HG03460 (cell line): ENCODE data around the gene RPUSD1.

Source experiments
- ATAC-seq: cut with Tn5 transposase; IDR thresholded peaks from one replicate; pipeline ENCODE4 v1.9.1; 2021; ENCODE audit not compliant: unreplicated experiment

Gene RPUSD1

DNA sequence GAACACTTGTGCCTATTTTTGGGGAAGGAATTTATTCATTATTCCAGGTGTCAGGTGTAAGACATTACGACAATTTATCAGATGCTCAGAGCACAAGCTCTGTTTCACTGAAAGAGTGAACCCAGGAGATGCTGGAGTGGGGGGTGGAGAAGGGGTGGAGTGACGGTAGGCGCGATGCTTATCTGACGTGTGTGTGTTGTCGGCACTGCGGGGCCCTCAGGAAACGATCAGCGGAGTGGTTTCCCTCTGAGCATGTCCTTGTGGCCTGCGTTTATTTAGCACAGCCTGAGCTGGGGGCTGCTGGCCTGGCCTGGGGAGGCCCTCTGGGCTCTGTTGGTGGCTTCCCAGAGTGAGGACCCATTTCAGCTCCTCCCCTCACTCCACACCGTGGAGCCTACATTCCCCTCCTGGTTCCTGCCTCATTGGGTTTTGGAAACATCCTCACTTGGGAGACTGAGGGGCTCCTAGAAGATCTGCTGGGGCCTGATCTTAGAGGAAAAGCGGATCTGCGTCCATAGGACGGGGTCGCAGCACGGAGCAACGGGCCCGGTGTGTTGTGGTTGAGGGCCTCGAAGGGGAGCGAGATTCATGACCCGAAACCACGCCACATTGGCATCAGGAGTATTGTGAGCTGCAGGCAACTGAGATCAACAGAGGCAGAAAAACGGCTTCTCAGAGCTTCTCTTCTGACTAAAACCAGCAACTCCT, 31.3 kb upstream of the RPUSD1 start:
- ATAC-seq, result no peak

DNA sequence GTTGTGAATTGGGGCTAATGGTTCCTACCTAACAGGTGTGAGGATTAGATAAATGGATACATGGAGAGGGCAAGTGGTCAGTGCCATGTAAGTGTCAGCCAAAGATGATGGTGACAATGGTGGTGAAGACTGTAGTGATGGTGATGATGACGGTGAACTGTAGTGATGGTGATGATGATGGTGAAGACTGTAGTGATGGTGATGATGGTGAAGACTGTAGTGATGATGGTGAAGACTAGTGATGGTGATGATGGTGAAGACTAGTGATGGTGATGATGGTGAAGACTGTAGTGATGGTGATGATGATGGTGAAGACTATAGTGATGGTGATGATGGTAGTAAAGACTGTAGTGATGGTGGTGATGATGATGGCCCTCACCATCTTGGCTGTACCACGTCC, 30.4 kb upstream of the RPUSD1 start:
- no peak for ATAC-seq

DNA sequence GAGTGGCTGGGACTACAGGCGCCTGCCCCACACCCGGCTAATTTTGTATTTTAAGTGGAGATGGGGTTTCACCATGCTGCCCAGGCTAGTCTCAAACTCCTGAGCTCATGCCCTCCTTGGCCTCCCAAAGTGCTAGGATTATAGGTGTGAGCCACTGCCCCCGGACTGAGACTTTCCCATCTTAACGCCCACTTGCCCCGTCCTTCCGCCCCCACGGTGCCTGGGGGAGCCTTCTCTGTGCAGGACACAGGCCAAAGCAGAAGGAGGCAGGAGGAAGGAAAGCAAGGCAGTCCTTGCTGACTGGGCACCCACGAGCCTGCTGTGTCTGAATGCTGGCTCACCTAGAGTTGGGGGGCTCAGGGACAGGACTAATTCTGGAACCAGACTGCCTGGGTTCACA, 30.0 kb upstream of the RPUSD1 start:
- no peak for ATAC-seq

DNA sequence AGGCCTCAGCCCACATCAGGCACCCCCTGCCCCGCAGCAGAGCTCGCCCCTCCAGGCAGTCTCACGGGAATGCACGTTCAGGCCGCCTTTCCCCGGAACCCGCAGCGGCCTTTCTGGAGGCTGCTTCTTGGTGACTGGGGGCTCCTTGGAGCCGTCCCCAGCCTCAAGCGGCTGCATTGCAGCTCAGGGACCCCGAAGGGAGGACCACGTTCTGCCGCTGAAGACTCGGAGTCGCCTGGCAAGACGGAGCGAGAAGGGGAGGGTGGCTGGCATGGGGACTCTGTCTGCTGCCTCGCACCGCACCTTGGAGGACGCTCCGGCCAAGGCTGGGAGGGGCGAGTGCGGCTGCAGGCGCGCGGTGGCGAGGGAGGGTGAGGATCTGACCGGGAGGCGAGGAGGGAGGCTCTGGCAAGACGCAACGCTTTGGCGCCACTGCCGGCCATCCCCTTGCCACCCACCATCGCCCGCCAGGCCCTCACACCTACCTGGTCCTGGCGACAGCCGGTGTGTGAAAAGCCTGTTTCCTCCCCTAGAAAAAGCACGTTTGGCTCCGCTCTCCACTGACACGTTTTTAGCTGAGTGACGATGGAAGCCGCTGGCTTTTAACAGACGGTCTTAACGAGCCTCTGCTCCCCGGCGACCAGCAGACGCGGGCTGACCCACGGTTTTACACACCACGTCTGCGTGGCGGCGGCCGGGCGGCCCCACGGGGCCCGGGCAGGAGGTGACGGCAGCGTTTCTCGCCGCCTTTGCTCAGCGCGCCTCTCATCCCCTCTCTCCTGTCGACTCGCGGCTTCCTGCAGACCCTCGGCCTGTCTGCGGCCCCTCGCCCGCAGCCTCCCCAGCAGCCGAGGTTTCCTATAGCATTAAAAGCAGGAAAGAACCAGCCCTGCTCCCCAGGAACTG, 29.1 kb upstream of the RPUSD1 start:
- no peak for ATAC-seq

DNA sequence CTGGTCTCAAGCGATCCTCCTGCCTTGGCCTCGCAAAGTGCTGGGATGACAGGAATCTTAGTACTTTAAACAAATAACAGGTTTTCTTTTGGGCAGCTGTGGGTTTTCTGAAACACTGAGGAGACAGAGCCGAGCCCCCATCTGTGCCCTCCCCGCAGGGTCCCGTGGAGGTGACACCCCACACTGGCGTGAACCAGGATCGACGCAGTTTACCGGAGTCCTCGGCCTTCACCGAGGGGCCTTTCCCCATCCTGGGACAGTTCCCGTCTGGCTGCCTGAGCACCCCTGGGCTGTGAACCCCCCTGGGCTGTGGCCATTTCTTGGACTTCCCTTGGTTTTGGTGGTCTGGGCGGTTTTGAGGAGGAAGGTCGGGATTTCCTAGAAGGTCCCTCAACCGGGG, 27.7 kb upstream of the RPUSD1 start:
- ATAC-seq, result no peak

DNA sequence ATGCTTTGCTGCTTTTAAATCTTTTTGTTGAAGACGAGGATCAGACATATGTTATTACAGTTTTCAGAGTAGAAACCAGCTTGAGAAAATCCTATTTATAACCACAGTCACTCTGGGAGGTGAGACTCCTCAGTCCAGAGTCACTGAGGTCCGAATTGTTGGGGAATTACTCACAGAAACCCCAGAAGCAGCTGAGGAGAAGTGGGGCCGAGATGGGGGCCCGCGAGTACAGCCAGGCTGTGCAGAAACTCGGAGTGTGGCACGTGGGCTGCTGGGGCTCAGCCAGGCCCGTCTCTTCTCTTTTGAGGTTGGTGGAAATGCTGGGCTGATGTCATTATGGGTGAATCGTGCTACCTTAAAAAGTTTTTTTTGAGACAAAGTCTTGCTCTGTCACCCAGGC, 26.8 kb upstream of the RPUSD1 start:
- no peak for ATAC-seq

DNA sequence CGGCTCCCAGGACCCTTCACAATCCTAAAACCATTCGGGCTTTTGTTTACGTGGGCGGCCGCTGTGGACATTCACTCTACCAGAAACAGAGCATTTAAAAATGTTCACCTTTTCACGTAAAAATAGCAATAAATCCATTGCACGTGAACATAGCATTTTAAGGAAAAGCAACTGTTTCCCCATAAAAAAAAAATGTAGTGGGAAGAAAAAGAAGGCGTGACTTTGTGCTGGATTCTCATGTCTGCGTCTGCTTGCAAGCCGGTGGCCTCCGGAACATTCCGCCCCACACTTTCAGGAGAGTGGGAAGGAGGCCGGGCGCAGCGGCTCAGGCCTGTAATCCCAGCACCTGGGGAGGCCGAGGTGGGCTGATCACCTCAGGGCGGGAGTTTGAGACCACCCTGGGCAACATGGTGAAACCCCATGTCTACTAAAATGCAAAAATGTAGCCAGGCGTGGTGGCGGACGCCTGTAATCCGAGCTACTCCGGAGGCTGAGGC, 25.8 kb upstream of the RPUSD1 start:
- no peak for ATAC-seq

DNA sequence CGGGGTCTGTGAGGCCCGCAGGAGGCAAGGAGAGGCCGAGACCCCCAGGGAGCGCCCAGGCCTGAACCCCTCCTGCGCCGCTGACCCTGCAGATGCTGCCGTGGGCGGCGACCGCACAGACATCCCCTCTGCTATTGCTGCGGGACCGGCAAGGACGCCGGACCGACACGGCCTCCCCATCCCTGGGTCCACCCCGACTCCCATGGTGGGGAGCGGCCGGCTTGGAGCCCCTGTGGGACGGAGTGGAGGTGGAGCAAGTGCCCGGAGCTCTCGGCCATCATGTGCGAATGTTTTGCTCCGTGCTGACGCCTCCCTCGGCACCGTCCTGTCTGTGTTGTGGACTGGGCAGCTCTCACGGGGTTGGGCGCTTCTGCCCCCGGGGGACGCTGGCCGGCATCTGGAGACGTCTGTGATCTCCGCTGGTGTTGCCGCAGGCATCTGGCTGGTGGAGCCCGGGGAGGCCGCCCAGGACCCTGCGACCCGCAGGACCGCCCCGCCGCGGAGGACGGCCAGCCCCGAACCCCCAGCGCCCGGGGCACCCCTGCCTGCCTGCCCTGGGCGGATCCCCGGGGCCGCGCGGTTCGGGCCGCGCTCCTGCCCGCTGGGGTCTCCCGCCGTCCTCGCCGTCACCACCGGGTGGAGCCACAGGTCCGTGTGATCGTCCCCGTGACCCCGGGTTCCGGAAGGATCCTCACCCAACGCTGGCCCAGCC, 25.2 kb upstream of the RPUSD1 start:
- ATAC-seq, result no peak

DNA sequence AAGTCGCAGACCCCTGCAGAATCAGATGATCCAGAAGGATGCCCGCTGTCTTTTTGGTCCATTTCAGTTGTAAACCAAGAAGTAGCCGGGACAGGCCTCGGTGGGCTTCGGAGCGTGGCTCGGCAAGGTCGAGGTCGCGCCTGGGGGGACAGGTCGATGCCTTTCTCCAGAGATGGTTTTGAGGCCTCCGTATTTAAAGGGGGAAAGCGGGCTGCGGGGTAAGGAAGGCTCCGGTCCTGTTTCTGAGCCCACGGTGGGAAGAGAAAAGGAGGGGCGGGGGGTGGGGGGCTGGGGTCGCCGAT, 19.9 kb upstream of the RPUSD1 start:
- ATAC-seq, result no peak

DNA sequence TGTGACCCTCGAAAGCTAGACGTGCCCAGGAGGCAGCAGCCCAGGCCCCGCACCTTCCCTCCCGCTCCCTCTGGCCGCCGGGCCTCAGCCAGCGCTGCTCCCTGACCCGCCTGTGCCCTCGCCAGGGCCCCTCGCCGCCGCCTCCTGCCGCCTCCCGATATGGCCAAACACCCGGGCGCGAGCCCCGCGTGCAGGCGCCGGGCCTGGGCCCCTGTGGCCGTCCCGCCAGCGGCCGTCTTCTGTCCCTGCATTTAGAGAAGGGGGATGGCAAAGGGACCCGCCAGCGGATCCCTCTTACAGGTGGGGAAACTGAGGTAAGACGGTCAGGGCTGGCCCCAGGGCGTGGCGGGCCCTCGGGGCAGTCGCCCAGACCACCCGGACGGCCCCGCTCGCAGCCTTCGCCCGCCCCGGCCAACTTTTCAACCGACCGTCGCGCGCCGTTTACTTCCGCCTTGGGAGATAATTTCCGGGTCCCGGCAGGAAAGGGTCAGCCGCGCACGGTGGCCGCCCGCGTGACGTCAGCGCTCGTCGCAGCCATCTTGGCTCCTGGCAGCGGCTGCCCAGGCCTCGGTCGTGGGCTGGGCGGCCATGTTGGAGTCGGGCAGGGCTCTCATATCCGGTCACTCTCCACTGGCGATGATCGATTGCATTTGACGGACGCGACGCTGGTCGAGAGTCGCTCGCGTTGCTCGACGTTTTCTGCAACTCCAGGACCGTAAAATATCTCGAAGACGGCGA, 19.3 kb upstream of the RPUSD1 start:
- ATAC-seq, result peak; percentile 90

DNA sequence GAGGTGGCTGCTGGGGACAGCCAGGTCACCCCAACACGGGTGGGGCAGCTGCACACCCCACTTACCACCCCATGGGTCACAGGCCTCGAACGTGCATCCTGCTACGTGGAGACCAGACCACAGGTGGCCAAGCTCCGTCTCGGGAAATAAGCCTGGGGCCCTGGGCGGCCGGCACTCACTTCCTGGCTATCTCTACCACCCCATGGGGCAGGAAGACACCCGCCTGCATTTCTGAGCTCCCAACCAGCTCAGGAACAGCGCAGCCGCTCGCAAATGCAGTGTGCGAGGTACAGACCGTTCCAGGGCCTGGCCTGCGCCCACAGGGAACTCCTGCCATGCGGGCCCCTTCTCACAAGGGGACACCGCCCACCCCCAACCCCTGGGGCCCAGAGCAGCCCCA, 17.3 kb upstream of the RPUSD1 start:
- ATAC-seq, result no peak

DNA sequence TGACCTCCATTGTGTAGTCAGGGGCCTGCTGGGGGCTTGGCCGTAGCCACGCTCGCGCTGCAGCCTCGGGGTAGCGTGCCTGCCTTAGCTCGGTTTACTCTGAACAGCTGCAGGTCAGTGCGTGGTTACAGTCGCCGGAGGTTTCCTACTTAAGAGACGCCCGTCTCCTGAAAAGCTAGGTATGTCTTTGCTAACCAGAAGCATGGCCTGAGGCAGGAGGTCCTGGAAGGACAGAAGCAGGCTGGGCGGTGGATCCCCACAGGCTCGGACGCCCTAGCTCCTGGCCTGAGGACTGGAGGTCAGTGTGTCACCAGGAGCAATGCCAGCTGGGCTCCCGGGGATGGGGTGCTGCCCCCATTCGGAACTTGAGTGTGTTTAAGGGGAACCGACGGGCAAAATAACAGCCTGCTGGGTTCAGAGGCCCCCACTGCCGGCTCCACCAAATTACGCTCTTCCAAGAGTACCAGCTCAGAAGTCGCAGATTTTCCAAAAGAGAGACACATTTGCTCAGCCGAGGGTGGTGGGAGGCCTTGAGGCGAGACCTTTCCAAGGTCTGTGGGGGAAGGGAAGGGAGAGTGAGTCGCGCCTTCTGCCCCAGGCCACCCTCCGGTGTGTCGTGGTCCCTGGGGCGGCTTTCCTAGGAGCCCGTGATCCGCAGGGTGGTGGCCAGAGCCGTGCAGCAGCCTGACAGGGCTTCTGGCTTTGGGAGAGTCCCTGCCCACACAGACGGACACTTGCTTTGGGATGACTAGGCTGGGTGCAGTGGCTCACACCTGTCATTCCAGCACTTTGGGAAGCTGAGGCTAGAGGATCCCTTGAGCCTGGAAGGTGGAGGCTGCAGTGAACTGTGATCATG, 16.2 kb upstream of the RPUSD1 start:
- no peak for ATAC-seq

DNA sequence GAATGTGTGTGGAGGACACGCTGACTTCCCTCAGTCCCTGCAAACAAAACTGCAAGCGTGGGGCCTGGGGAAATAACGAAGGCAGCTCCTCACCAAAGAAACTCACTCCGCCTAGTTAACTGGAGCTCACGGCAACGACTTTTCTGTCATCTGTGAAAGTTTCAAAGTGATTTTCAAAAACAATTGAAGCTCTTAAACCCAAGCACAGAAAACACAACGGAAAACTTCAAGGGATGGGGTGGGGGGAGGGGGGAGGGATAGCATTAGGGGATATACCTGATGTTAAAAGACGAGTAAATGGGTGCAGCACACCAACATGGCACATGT, 15.5 kb upstream of the RPUSD1 start:
- no peak for ATAC-seq

DNA sequence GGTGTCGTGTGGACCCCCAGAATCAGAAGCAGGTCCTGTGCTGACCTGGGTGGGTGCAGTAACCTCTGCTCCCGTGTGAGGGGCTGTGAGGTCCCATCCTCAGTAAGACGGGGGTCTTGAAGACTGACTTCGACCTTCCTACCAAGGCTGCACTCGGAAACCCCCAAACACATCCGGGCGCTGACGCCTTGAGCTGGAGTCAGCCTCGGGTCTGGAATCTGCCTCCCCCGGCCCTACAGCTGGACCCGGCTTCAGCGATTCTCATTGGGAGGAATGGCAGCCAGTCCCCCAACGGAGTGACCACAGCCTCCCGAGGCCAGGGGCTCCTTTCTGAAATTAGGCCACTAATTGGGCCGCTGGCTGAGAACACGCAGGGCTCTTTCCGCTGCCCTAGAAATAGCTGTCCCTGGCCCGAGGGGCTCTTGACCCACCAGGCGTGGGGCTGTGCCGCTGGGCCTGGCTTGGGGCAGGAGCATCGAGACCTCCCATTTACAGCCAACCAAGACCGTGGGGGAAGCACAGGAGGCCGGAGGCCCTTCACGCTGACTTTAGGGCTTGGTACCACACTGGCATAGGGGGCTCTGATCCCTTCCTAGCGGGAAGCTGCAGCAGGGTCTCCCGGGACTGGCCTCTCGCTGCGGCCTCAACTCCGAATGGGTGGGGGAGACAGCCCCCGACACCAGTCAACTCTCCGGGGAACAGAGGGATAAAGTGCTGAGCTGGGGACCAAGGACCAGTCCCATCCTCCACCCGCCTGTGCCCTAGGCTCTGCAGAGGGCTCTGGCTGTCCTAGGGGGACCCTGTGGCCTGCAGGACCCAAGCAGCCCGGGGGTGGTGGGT, 15.0 kb upstream of the RPUSD1 start:
- no peak for ATAC-seq

DNA sequence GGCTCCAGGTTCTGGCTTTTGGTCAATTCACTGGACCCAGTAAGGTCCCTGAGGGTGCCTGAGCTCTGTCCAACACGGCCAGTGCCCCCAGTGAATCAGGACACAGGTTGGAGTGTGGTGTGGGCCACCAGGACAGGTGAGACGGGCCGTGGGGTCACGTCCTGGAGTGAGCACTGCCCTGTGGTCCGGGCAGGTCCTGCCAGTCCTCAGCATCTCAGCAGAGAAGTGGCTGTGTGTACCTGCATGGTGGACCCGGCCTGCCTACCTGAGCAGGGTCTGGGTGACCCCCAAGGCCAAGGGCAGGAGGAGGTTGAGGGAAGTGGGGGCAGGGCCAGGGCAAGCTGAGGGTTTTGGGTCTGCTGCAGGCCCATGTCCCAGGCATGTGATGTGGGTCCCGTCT, 14.3 kb upstream of the RPUSD1 start:
- no peak for ATAC-seq

DNA sequence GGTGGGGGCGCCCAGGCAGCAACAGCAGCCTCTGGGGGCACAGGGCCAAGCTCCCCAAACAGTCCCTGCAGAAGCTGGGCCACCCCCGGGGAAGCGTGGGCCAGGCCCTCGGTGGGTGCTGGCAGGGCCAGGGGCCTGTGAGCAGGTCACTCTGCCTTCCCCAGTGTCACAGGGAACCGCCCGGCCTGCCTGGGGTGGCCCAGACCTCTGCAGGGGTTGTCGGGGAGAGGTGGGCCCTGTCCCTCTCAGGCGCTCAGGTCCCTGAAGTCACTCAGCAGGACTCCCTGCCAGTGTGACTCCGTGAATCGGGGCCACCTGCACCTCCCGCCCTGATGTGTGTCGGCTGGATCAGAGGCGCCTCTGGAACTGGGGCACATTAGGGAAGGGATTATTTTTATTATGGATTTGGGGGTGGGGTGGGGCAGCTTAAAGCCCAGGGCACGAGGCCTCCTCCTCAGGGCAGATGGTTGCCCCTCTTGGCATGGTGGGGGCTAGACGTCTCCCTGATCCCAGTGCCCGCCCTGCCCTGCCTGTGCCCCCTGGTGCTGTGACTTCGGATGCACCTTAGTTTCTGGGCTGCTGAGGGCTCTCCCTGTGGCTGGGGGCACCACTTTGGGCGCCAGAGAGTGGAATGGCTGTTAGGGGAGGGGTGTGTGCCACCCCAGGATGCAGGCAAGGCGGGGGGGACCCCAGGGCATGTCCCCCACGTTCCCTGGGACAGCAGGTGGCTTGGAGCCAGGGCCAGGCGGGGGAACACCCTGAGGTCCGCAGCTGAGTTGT, 13.6 kb upstream of the RPUSD1 start:
- ATAC-seq, result no peak

DNA sequence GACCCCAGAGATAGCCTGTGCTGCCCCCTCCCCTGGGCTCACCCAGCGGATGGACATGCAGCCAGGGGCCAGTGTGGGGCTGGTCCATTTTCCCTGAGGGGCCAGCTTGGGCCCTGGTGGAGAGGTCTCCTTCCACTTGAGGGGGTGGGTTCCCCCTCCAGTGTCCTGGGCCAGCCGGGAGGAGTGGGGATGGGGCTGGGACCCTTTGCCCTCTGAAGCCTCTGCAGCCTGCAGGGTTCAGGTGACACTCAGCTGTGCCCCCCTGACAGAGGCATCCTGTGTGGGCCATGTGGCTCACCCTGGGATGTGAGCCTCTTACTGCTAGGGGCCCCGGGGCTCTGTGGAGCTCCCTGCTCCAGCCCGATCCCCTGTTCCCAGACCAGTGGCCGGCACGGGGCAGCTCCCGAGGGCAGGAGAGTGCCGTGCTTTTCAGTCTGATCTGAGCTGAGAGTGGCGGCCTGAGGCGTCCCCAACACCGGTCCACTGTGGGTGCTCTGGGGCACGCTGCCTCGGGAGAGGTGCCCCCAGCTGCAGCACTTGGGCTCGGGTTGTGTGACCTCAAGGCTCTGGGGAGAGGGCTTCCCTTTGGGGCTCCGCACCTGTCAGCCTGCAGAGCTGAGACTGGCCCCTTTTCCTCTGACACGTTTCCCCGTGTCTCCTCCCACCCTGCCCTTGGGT, 12.8 kb upstream of the RPUSD1 start:
- ATAC-seq, result no peak
